HTR-8/SVneo (cell line): ENCODE measurements around the gene INCENP.

Experiments
- DNase-seq: peaks from one replicate; pipeline ENCODE4 v3.0.0; 2011; ENCODE audit warnings: low spot score, mixed read lengths; ENCODE audit not compliant: insufficient read length
- FAIRE-seq: peaks from 2 replicates; lab custom pipeline; 2011; peaks lifted over from hg19 to GRCh38; lab: Jason Lieb, UNC

Gene INCENP

DNA sequence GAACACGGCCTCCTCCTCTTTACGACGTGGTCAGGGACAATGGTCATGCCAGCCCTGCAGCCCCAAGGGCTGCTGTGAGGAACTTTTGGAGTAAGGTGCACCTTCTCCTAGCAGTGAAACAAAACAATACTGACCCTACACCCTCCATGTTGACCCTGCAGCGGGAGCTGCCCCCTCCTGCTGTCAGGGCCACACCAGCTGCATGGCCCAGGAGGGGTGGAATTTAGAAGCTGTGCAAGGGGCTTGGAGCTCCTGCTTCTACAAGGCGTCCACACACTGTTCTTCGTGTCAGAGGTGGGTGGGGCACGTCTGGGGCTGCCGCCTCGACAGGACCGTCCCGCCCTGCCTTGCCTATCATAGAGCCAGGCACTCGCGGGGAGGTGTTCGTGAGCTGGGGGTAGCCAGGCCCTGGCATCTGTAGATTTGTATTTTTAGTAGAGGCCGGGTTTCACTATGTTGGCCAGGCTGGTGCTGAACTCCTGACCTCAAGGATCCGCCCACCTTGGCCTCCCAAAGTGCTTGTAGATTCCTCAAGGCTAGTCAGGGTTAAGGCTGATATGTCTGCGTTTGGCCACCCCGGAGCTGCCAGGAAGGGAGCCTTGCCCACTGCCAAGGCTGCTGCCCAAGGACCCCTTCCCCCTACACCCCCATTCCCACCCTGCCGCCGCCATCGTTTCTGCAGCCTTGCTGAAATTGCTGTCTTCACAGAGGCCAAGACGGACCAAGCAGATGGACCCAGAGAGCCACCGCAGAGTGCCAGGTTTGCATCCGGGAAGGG is 15.9 kb downstream of the INCENP start:
- DNase-seq (no peak), FAIRE-seq (no peak)

DNA sequence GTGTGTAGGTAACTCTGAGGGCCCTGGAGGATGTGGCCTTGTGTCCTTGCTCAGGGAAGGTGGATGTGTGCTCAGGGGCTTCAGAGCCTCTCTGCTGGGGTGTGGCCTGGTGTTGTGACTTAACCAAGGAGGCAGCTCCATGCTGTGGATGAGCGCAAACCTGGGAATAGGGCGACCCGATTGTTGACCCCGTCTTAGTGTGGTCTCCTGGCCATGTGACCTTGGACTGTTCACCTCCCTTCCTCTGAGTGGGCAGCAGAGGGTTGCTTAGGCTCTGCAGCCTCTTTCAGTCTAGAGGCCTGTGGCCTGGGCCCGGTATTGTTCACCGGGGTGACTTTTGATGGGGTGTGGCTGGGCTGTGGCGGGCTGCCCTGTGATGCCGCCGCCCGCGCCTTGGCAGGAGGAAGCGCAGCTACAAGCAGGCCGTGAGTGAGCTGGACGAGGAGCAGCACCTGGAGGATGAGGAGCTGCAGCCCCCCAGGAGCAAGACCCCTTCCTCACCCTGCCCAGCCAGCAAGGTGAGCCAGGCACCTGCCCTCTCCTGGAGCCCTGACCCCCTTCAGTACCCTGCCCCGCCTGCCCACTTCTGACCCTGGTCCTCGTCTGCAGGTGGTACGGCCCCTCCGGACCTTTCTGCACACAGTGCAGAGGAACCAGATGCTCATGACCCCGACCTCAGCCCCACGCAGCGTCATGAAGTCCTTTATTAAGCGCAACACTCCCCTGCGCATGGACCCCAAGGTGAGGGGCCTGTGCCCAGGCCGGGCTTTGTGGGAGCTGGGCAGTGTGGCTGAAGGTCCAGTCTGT is 16.7 kb downstream of the INCENP start:
- no peak for FAIRE-seq
- DNase-seq = no peak

DNA sequence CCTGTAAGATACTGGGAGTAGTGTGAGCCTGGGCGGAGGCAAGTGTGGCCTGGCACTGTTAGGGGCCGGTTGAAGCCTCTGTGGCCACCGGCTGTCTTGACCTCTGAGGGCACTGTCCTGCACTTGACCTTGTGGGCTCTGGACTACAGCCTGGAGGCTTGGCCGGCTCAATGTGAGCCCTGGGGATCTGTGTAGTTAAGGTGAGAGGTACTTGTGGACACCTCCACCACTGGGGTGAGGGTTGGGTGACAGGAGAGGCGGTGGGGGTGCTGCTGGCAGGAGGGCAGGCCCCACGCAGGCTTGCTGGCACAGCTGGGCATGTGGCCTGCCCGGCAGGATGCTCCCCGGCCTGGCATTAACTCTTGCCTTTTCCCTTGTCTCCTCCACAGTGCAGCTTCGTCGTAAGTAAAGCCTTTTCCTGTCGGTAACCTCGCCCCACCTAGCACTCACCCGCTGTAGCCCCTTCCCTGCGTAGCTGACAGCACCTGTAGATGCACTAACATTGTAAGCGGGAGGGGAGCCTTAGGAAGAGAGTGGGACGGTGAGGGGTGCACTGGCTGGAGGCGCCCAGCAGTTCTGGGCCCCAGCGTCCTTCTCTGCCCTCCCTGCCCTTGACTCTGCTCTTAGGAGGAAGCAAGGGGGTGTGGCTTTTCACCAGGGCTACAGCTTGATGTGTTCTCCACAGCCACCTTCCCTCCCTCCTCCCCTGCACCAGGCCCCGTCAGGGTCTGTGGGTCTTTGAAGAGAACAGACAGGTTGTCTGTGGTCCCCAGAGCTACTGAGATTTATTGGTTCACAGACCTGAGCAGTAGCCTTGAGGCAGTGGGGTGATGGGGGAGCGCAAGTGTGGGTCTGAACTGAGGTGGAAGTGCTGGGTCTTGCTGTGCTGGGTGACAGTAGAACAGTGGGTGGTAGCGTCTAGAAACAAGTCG is 17.6 kb downstream of the INCENP start:
- FAIRE-seq = no peak

DNA sequence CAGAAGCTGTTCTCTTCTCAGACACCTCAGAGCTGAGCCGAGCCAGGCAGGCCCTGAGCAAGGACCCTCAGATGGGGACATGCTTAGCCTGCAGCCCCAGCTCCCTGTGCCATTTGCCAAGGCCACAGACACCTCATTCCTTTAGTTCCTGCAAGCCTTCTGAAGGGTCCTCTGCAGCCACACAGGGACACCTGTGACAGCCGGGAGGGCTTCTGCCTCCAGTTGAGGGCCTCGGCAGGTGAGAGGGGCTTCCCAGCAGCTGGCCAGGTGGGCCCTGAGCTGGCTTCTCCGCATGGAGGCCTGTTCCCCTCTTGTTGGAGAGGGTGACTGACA is 18.2 kb downstream of the INCENP start:
- FAIRE-seq (no peak), DNase-seq (no peak)

More for the DNA sequence above, 17.6 kb downstream of the INCENP start:
- DNase-seq = no peak

DNA sequence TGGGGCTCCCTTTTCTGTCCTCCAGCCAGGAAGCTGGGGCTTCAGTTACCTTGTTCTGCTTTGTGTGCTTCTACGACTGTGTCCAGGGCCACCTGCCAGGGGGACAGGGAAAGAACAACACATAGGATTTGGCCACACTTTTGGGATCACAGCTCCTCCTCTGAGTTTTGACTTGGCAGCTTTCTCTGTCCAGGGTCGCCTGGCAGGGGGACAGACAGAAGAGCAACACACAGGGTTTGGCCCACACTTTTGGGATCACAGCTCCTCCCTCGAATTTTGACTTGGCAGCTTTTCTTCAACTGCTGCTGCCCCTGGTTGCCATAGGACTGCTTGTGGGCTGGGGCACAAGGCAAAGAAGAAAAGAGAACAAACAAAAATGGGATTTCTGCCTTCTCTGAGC is 19.1 kb downstream of the INCENP start:
- DNase-seq = no peak
- no peak for FAIRE-seq

DNA sequence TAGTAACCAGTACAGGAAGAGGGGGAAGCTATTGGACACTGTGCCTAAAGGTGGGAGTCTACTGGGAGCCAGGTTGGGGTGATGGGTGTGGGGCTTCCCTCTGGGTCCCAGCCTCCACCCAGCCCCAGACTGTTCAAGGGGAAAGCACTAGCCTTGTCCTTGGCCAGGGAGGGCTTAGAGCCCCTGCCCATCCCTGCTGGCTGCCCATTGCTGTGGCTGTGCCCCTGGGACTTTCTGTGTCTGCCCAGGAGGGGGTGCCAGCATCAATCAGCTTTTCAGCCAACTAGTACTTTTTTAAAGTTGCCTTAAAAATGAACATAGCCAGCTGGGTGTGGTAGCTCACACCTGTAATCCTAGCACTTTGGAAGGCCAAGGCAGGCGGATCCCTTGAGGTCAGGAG is 19.9 kb downstream of the INCENP start:
- DNase-seq (no peak), FAIRE-seq (no peak)

DNA sequence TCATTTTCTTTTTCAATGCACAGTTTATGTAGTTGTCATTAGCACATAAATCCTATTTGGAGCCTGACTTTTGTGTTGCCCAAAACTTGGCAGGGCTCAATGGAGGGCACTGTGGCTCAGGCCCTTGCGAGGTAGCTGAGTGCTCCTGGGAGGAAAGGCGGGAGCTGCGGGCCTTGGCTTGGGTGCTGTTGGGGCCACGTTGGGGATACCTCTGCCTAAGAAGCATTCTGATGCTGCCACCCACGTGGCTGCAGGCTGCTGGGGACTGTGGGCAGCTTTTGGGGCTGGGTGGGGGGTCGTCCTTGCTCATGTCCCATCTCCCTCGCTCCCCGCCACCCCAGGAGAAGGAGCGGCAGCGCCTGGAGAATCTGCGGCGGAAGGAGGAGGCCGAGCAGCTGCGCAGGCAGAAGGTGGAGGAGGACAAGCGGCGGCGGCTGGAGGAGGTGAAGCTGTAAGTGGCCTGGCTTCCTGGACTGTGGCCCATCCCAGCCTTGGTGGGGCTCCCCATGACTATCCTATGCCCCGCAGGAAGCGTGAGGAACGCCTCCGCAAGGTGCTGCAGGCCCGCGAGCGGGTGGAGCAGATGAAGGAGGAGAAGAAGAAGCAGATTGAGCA is 20.9 kb downstream of the INCENP start:
- FAIRE-seq = no peak
- DNase-seq = no peak

DNA sequence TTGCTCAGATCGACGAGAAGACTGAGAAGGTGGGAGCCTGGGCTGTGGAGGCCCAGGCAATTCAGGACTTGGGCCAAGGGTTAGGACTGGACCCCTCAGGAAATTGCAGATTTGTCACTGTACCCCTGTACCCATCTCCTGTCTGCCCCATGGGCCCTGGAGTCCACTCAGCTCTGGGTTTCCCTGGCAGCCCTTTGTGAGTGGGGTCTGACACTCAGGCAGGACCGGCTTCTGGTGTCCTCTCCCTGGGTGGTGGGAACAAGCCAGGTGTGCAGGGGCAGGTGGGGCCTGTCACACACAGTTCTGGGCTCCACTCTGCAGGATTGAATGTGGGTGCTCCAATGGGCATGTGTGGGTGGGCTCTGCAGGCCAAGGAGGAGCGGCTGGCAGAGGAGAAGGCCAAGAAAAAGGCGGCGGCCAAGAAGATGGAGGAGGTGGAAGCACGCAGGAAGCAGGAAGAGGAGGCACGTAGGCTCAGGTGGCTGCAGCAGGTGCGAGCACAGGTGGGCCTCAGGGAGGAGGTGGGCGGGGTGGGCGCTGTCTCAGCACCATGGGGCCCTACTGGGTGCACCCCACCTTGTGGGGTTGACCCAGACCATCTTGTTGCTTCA is 21.6 kb downstream of the INCENP start:
- DNase-seq (no peak), FAIRE-seq (no peak)

DNA sequence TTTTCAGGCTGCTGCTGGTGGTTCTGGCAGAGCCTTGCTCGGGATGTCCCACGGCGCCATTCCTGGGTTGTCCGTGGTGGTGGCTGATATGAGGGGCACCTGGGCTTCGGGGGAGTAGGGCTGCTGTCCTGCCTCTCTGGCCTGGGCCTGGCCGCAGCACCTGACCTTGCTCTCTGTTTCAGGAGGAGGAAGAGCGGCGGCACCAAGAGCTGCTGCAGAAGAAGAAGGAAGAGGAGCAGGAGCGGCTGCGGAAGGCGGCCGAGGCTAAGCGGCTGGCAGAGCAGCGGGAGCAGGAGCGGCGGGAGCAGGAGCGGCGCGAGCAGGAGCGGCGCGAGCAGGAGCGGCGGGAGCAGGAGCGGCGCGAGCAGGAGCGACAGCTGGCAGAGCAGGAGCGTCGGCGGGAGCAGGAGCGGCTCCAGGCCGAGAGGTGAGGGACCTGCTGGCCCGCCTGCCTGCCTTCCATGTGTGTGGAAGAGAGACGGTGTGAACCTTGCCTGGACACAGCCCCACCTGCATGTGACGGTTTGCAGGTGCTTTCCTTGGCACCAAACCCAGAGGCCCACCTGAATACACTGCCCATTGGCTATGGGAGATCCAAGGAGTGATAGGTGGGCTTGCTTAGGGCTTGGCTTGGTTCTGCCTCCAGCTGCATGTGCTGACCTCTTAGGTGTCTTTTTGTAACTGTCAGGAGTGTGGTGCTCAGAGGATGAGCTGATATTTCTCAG is 22.8 kb downstream of the INCENP start:
- DNase-seq (no peak), FAIRE-seq (no peak)

DNA sequence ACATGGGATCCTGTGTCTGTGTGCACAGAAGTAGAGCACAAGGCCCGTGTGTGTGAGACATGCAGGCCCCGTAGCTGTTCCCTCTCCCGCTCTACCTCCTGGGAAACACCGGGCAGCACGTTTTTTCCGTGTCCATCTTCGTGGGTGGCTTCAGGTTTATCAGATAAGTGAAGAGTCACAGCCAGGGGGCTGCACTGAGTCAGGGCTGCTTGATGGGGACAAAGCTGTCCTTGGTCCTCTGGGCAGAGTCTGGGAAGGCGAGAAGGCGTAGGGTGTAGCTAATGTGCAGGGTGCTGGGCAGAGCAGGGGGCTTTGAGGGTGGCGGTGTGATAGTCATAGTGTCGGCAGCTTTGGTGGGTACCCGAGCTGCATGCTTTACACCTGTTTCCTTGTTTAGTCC is 23.7 kb downstream of the INCENP start:
- DNase-seq (no peak), FAIRE-seq (no peak)

DNA sequence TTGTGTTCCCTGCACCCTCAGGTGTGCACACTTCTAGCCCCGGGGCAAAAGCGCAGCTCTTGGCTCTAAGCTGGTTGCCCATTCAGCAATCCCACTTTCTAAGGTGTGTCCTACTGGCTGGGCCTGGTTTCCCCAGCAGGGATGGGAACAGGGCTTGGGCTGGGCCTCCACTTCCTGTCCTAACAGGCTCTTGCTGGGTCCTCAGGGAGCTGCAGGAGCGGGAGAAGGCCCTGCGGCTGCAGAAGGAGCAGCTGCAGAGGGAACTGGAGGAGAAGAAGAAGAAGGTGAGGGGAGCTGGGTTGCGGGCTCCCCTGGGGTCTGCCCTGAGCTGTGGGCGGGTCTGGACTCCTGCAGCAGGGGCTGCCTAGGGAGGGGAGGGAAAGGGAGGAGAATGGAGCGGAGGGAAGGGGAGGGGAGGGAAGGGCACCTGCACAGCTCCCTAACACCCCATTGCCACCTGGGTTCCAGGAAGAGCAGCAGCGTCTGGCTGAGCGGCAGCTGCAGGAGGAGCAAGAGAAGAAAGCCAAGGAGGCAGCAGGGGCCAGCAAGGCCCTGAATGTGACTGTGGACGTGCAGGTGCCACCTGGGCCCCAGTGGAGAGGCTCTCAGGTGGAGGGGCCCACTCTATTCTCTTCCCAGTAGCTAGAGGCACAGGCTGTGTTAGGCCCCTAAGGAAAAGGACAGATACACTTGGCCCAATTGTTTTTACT is 24.6 kb downstream of the INCENP start:
- FAIRE-seq = no peak

DNA sequence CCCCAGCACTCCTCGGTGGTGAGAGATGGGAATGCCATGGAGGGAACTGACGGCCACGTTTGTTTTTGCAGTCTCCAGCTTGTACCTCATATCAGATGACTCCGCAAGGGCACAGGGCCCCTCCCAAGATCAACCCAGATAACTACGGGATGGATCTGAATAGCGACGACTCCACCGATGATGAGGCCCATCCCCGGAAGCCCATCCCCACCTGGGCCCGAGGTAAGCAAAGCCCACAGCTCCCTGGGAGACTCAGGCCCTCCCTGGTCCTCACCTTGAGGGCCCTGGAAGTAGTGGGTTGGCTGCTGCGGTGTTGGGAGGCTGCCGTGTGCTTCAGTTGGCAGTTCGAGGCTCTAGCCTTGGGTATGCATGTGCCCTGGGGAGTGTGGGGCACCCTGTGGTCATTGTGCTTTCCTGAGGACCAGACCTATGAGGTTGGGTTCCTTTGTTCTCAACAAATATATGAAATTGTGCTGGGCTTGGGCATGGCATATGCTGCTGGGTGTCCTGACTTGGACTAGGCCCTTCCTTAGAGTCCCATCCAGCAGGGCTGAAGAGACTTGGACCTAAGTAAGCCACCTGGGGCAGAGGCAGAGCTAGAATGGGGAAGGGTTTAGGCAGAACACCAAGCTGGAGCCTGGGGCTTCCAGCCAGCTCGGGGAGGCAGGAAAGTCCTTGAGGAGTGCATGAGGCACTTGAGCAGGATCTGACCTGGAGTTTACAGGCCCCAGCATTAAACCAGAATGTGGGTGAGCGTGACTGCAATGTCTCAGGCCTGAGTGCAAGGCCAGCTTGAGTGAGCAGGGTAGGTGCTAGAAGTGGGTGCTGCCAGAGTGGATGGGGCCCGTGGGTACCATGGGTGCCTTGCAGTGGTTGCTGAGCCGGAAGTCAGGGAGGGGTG is 26.4 kb downstream of the INCENP start:
- FAIRE-seq (no peak), DNase-seq (no peak)

More for the DNA sequence above, 24.6 kb downstream of the INCENP start:
- no peak for DNase-seq

DNA sequence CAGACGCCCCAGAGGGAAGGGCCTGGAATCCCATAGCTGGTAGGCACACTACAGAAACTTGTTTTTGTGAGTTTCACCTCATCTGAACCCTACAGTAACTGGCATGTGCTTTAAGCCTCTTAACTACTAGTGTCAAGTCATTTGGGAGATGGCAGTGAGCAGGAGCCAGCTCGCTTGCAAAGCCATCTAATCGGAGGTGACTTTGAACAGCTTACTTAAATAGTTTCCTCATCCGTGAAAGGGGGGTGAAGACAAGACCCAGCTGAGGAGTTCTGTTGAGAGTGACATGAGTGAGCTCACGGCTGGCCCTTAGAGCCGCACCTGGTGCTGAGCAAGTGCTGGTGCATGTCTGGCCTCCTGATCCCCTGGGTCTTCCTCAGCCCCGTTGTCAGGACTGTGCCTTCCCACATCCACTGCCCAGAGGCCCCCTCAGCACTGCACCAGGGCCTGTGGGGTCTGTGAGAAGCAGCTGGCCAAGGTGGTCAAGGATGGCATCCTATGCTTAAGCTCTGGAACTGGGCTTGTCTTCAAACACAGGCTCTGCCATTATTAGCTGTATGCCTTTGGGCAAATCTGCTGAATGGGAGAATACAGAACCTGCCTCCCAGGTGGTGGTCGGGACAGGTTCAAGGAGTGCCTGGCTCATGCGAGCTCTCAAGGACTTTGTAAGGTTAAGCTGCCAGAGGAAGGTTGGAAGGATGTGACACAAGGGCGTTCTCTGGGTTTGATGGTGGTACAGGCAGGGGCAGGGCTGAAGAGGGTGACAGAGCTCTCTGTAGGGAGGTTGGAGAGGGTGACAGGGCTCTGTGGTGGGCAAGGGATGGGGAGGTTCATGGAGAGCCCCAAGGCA is 27.3 kb downstream of the INCENP start:
- DNase-seq = no peak
- FAIRE-seq = no peak

DNA sequence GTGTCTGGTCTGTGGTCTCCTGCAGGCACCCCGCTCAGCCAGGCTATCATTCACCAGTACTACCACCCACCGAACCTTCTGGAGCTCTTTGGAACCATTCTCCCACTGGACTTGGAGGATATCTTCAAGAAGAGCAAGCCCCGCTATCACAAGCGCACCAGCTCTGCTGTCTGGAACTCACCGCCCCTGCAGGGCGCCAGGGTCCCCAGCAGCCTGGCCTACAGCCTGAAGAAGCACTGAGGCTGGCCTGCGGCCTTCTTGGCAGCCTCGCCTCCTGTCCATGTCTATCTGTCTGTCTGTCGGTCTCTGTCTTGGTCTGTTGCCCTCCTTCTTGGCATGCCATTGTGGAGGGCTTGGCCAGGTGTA is 27.9 kb downstream of the INCENP start:
- DNase-seq (no peak), FAIRE-seq (no peak)

DNA sequence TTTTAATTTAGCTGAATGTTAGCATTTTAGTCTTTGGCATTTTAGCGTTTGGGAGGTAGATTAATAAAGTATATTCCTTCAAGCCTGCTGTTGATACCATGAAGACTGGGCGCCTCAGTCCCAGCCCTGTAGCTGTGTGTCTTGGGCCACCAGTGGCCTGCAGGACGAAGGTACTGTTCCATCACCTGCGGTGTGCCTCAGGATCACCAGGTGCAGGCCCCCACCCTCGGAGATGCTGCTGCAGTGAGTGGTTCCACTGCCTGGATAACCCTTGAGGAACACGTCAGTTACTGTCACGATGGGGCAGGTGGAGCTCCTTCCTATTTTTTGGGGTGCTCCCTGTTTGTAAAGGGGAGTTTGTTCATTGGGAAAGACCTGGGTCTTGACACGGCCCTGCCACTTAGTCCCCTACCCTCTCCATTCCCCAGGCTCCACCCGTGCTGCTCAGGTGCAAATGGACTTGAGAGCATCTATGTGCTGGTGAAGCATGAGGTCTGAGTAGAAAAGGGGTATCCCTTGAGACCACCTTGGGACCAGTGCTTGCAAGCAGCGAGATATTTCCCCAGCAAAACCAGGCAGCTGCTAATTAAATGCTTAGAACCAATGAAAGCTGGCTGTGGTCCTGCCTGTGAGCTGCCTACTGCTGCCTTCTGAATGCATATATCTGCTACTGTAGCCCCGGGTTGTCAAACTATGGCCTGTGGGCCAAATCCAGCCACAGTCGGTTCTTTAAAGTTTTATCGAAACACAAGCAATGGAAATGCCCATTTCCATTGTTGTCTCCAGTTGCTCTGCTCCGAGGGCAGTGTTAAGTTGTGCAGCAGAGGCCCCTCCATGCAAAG is 28.7 kb downstream of the INCENP start:
- DNase-seq (no peak), FAIRE-seq (no peak)

DNA sequence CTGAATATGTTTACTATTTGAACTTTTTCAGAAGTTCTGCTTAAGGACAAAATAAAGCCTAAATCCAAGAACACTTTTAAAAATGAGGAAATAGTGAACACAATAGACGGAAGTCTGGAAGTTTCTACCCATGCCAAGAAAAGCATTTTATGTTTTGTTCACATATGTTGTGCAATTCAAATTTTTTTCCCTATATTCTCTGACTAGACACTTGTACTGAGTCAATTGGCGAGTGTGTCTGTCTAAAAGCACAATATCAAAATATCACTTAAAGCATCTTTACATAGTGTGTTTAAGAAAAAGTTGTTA is 29.2 kb downstream of the INCENP start:
- no peak for DNase-seq
- no peak for FAIRE-seq
